ENCODE data around the gene CAMTA1. TPM values are rescaled to one million over a fixed set of nuclear protein-coding genes. Genes with fewer than 3 reads are reported as not detected.

CAMTA1 gene
- total RNA-seq, 1 experiment from 2014 or later, result 50.3 TPM

- no TSS peak for BruUV-seq (replicated peaks)
- no peaks in the 10 kb centered on the region for H3K4me1 Mint-ChIP-seq (ENCODE audit: low read depth, unreplicated experiment)
- no peak for DNase-seq
- H3K27me3 Mint-ChIP-seq (ENCODE audit: unreplicated experiment), result peaks cover 72% of the 10 kb centered on the region
- H3K36me3 Mint-ChIP-seq (ENCODE audit: insufficient read depth, unreplicated experiment), result no peaks in the 10 kb centered on the region
- intact Hi-C loops (cut with micrococcal nuclease; ENCODE audit: unreplicated experiment), result no loop called here
- no peak overlapping the region for H3K27ac Mint-ChIP-seq (ENCODE audit: unreplicated experiment)
- no peak overlapping the region for H3K4me3 Mint-ChIP-seq (ENCODE audit: low read depth, unreplicated experiment)
- no peak for TF ChIP-seq CTCF (IDR thresholded peaks at IDR 0.05; ENCODE audit: unreplicated experiment)
- CTCF ChIA-PET, result no interaction called here
- H3K9me3 Mint-ChIP-seq (ENCODE audit: low read depth, unreplicated experiment), result no peaks in the 10 kb centered on the region
Measured at GRCh38 chr1:7068552-7068951, 283.3 kb downstream of the CAMTA1 start.

GRCh38 chr1:7069931-7070330 lies 284.7 kb downstream of the CAMTA1 start:
- no peak overlapping the region for H3K27ac Mint-ChIP-seq (ENCODE audit: unreplicated experiment)
- intact Hi-C loops (cut with micrococcal nuclease; ENCODE audit: unreplicated experiment), result loop anchor here (2.0 kb wide), 1 partner anchor 275 kb away; no protein-coding TSS in a partner anchor
- no TSS peak for BruUV-seq (replicated peaks)
- H3K27me3 Mint-ChIP-seq (ENCODE audit: unreplicated experiment), result peaks cover 66% of the 10 kb centered on the region
- H3K36me3 Mint-ChIP-seq (ENCODE audit: insufficient read depth, unreplicated experiment), result no peaks in the 10 kb centered on the region
- no peaks in the 10 kb centered on the region for H3K4me1 Mint-ChIP-seq (ENCODE audit: low read depth, unreplicated experiment)
- no peak for TF ChIP-seq CTCF (IDR thresholded peaks at IDR 0.05; ENCODE audit: unreplicated experiment)
- DNase-seq, result no peak
- CTCF ChIA-PET, result interaction anchor here (0.8 to 1.6 kb wide), 5 partner anchors 9 to 353 kb away, joined by 3 to 6 read pairs (median 3); no protein-coding TSS in a partner anchor
- H3K4me3 Mint-ChIP-seq (ENCODE audit: low read depth, unreplicated experiment), result no peak overlapping the region
- no peaks in the 10 kb centered on the region for H3K9me3 Mint-ChIP-seq (ENCODE audit: low read depth, unreplicated experiment)

GRCh38 chr1:7070389-7071029 lies 285.3 kb downstream of the CAMTA1 start:
- Mint-ChIP-seq H3K4me3 (ENCODE audit: low read depth, unreplicated experiment) (no peak overlapping the region), H3K36me3 (ENCODE audit: insufficient read depth, unreplicated experiment) (no peaks in the 10 kb centered on the region), H3K27ac (ENCODE audit: unreplicated experiment) (no peak overlapping the region), H3K27me3 (ENCODE audit: unreplicated experiment) (peaks cover 60% of the 10 kb centered on the region), H3K4me1 (ENCODE audit: low read depth, unreplicated experiment) (no peaks in the 10 kb centered on the region), H3K9me3 (ENCODE audit: low read depth, unreplicated experiment) (peaks cover 2% of the 10 kb centered on the region)
- intact Hi-C loops (cut with micrococcal nuclease; ENCODE audit: unreplicated experiment), result loop anchor here (2.0 kb wide), 1 partner anchor 276 kb away; no protein-coding TSS in a partner anchor
- peak; percentile 80 for TF ChIP-seq CTCF (IDR thresholded peaks at IDR 0.05; ENCODE audit: unreplicated experiment)
- peak; percentile 67 for DNase-seq
- no TSS peak for BruUV-seq (replicated peaks)
- CTCF ChIA-PET, result interaction anchor here (0.8 to 1.6 kb wide), 5 partner anchors 8 to 354 kb away, joined by 3 to 6 read pairs (median 3); no protein-coding TSS in a partner anchor

- no TSS peak for BruUV-seq (replicated peaks)
- intact Hi-C loops (cut with micrococcal nuclease; ENCODE audit: unreplicated experiment), result no loop called here
- CTCF ChIA-PET, result no interaction called here
Measured at GRCh38 chr1:7076117-7076516, 290.9 kb downstream of the CAMTA1 start.

More at GRCh38 chr1:7076117-7076516, 290.9 kb downstream of the CAMTA1 start:
- no peak for DNase-seq
- no peak for TF ChIP-seq CTCF (IDR thresholded peaks at IDR 0.05; ENCODE audit: unreplicated experiment)
- H3K9me3 Mint-ChIP-seq (ENCODE audit: low read depth, unreplicated experiment), result peaks cover 3% of the 10 kb centered on the region
- H3K27me3 Mint-ChIP-seq (ENCODE audit: unreplicated experiment), result peaks cover 50% of the 10 kb centered on the region
- no peaks in the 10 kb centered on the region for H3K36me3 Mint-ChIP-seq (ENCODE audit: insufficient read depth, unreplicated experiment)
- no peak overlapping the region for H3K27ac Mint-ChIP-seq (ENCODE audit: unreplicated experiment)
- H3K4me3 Mint-ChIP-seq (ENCODE audit: low read depth, unreplicated experiment), result no peak overlapping the region
- H3K4me1 Mint-ChIP-seq (ENCODE audit: low read depth, unreplicated experiment), result no peaks in the 10 kb centered on the region
